H1 (cell line): ENCODE measurements around the gene HEPHL1. TPM values are rescaled to one million over a fixed set of nuclear protein-coding genes. Genes with fewer than 3 reads are reported as not detected.

Source experiments
- HDAC2 ChIP-seq, 2 experiments: fragments of 300-600 bp in 1 of 2; sonication (generic) in 1 of 2; IDR thresholded peaks; 2 replicates each; pipeline ENCODE4 v1.6.1; 2011 to 2012; ENCODE audit warnings: low read depth in 2 of 2, low read length in 2 of 2, mild to moderate bottlenecking in 2 of 2, moderate library complexity in 2 of 2, borderline replicate concordance in 1 of 2, inconsistent platforms in 1 of 2
- SIX5 ChIP-seq: IDR thresholded peaks from 2 replicates; pipeline ENCODE4 v1.6.1; 2011; ENCODE audit warnings: mild to moderate bottlenecking, low read depth, low read length
- polyA plus RNA-seq, 7 experiments: library from polyadenylated mRNA; depleted of rRNA in 3 of 7; stranded (reverse) in 5 of 7; unstranded in 2 of 7; fragments of >200 nt in 5 of 7; fragments of 200-250 nt in 2 of 7; gene quantifications; 1 replicate in 5 of 7; 2 replicates in 1 of 7; 4 replicates in 1 of 7; pipeline versions ENCODE4 v1.2.1 to v1.2.3, GENCODE V29; 2011 to 2013; ENCODE audit warnings: missing spikeins in 2 of 7, mixed read lengths in 2 of 7
- total RNA-seq: library from RNA; stranded (reverse); fragmentation: NEBNext Ultra II Directional; extraction: Animal tissue kit (Norgen Biotek cat#: 25700); gene quantifications from 2 replicates; pipeline ENCODE4 v1.2.1, GENCODE V29; 2021
- TF ChIP-seq, protein P1 (sequence below): fragments of 300-600 bp; sonication (generic); IDR thresholded peaks from 2 replicates; pipeline ENCODE4 v1.7.1; 2012; ENCODE audit warnings: low read length, moderate library complexity, mild to moderate bottlenecking, inconsistent platforms; ENCODE audit not compliant: insufficient replicate concordance

HEPHL1 gene
- total and polyA plus RNA-seq, 2 of the 8 experiments (the other 6 are each of a cell fraction or from before 2014, with no cell fraction given) = 0.09 to 0.11 TPM

DNA sequence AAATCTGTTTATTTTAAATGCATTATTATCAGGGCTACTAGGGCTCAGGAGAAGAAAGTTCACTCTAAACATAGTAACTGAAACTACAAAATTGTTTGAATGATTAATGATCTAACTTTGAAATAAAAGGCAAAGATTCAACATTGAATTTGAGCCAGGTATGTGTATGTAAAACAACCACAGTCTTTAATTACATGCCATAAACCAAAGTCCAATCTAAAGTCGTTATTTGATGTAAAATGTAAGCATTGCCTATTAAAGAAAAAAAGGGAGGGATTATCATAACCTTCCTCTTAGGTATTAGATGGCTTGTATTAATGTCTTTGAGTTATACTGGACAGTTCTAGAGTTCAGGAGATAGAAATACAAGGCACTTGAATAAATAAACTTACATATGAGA, 82.3 kb downstream of the HEPHL1 start (continued):
- TF ChIP-seq SIX5 (no peak), HDAC2 (IDR thresholded peaks at IDR 0.05; ENCODE audit: borderline replicate concordance in 1 of 2, low read depth in 2 of 2, low read length in 2 of 2) (no peak)
- TF ChIP-seq, protein P1, sequence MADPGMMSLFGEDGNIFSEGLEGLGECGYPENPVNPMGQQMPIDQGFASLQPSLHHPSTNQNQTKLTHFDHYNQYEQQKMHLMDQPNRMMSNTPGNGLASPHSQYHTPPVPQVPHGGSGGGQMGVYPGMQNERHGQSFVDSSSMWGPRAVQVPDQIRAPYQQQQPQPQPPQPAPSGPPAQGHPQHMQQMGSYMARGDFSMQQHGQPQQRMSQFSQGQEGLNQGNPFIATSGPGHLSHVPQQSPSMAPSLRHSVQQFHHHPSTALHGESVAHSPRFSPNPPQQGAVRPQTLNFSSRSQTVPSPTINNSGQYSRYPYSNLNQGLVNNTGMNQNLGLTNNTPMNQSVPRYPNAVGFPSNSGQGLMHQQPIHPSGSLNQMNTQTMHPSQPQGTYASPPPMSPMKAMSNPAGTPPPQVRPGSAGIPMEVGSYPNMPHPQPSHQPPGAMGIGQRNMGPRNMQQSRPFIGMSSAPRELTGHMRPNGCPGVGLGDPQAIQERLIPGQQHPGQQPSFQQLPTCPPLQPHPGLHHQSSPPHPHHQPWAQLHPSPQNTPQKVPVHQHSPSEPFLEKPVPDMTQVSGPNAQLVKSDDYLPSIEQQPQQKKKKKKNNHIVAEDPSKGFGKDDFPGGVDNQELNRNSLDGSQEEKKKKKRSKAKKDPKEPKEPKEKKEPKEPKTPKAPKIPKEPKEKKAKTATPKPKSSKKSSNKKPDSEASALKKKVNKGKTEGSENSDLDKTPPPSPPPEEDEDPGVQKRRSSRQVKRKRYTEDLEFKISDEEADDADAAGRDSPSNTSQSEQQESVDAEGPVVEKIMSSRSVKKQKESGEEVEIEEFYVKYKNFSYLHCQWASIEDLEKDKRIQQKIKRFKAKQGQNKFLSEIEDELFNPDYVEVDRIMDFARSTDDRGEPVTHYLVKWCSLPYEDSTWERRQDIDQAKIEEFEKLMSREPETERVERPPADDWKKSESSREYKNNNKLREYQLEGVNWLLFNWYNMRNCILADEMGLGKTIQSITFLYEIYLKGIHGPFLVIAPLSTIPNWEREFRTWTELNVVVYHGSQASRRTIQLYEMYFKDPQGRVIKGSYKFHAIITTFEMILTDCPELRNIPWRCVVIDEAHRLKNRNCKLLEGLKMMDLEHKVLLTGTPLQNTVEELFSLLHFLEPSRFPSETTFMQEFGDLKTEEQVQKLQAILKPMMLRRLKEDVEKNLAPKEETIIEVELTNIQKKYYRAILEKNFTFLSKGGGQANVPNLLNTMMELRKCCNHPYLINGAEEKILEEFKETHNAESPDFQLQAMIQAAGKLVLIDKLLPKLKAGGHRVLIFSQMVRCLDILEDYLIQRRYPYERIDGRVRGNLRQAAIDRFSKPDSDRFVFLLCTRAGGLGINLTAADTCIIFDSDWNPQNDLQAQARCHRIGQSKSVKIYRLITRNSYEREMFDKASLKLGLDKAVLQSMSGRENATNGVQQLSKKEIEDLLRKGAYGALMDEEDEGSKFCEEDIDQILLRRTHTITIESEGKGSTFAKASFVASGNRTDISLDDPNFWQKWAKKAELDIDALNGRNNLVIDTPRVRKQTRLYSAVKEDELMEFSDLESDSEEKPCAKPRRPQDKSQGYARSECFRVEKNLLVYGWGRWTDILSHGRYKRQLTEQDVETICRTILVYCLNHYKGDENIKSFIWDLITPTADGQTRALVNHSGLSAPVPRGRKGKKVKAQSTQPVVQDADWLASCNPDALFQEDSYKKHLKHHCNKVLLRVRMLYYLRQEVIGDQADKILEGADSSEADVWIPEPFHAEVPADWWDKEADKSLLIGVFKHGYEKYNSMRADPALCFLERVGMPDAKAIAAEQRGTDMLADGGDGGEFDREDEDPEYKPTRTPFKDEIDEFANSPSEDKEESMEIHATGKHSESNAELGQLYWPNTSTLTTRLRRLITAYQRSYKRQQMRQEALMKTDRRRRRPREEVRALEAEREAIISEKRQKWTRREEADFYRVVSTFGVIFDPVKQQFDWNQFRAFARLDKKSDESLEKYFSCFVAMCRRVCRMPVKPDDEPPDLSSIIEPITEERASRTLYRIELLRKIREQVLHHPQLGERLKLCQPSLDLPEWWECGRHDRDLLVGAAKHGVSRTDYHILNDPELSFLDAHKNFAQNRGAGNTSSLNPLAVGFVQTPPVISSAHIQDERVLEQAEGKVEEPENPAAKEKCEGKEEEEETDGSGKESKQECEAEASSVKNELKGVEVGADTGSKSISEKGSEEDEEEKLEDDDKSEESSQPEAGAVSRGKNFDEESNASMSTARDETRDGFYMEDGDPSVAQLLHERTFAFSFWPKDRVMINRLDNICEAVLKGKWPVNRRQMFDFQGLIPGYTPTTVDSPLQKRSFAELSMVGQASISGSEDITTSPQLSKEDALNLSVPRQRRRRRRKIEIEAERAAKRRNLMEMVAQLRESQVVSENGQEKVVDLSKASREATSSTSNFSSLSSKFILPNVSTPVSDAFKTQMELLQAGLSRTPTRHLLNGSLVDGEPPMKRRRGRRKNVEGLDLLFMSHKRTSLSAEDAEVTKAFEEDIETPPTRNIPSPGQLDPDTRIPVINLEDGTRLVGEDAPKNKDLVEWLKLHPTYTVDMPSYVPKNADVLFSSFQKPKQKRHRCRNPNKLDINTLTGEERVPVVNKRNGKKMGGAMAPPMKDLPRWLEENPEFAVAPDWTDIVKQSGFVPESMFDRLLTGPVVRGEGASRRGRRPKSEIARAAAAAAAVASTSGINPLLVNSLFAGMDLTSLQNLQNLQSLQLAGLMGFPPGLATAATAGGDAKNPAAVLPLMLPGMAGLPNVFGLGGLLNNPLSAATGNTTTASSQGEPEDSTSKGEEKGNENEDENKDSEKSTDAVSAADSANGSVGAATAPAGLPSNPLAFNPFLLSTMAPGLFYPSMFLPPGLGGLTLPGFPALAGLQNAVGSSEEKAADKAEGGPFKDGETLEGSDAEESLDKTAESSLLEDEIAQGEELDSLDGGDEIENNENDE = no peak
